ENCODE data around the gene NPHP1.
"Not testable (repeated sequence)": the region's sequence is repeated elsewhere in the genome, so short reads cannot be mapped to it uniquely, and the experiment has no call there.

NPHP1 gene

DNA sequence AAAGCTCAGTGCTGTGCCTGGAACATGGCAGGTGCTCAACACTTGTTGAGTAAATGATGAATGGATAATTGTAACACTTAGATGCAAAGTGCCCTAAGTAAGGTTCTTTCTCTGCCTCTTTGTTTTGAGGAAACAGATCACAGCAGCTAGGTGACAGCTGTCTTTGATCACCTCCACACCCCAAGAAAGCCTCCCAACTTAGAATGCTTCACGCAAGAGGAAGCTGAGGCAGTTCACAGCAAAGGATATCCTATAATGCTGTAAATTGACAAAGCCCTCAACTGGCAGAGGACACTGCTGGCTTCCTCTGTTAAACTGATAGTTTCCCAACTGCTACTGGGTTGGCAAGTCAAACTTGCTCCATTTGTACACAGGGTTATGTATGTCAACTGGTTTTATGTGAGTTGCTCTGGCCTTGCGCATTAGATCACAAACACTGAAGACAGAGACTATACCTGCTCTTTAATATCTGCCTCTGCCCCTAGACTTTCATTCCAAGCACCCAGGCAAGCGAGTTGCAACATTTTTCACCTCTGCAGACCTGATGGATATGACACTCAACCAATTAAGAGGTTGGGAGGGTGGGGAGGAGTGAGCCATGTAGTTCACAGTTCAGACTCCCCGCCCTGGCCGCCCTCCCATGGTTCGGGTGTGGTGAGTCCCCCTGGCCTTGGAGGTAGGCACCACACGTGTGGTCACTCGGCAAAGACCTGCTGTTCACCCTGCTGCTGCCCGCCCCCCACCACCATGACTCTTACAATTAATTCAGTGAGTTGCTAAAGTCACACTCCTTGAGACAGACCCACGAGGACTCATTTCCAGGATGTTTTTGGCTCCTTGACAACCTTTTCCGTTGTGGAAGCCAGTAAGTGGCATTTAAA lies 84.4 kb downstream of the NPHP1 start:
- TF ChIP-seq CTCF (IDR thresholded peaks at IDR 0.05; ENCODE audit: low read depth, low read length, missing control alignments), result no peak
- in situ Hi-C loops (cut with HindIII; ENCODE audit: low sequenced_read_pairs), result no loop called here
- H3K4me3 ChIP-seq (ENCODE audit: low read depth, low read length), result no peak overlapping the region
- DNase-seq (ENCODE audit: low read depth), result no peak

- peak; percentile 40 for DNase-seq (ENCODE audit: low read depth)
- peak overlapping the region; percentile 58 for H3K4me3 ChIP-seq (ENCODE audit: low read depth, low read length)
- peak; percentile 81 for TF ChIP-seq CTCF (IDR thresholded peaks at IDR 0.05; ENCODE audit: low read depth, low read length, missing control alignments)
- in situ Hi-C loops (cut with HindIII; ENCODE audit: low sequenced_read_pairs), result no loop called here
These were observed 88.6 kb downstream of the NPHP1 start for GRCh38 chr2:110116033-110116710.

DNA sequence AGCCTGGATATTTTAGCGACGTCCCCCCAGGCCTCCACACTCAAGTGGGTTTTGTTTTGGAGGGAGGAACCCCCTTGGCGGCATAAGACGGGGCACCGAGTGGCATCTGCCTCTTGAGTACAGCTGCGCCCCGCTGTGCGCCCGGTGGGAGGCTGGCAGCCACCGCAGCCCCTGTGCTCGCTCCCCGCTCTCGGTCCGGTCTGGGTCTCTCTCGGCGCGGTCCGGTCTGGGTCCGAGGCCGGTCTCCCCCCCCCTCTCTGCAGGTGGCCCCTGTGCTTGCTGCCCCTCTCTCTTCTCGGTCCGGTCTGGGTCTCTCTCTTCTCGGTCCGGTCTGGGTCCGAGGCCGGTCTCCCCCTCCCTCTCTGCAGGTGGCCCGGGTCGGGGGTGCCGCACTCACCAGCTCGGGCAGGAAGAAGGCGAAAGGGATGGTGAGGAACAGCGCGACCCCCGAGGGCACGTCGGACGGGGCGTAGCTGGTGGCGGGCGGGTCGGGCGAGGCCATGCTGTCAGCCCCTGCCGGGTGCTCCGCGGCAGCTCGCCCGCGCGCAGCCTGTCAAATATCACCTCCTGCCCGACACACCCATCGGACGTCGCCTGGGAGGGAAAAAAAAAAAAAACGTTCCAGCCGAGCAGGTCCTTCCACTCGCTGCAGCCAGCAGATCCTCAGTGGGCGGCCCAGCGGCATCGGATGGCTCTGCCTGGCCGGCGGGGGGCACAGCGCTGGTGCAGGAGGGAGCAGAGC lies 89.4 kb downstream of the NPHP1 start, which contains the start of gene MALL:
TSS of gene MALL (minus strand) at position 532 of the 742 bp plus-strand sequence. CDS start at position 502, 30 bp downstream.
- TF ChIP-seq CTCF (IDR thresholded peaks at IDR 0.05; ENCODE audit: low read depth, low read length, missing control alignments), result no peak
- no peak for DNase-seq (ENCODE audit: low read depth)
- in situ Hi-C loops (cut with HindIII; ENCODE audit: low sequenced_read_pairs), result no loop called here
- H3K4me3 ChIP-seq (ENCODE audit: low read depth, low read length), result peak within 1 kb of the TSS; percentile 58

- in situ Hi-C loops (cut with HindIII; ENCODE audit: low sequenced_read_pairs), result no loop called here
- no peak for DNase-seq (ENCODE audit: low read depth)
- no peak for TF ChIP-seq CTCF (IDR thresholded peaks at IDR 0.05; ENCODE audit: low read depth, low read length, missing control alignments)
- H3K4me3 ChIP-seq (ENCODE audit: low read depth, low read length), result peak overlapping the region; percentile 58
These were observed 90.0 kb downstream of the NPHP1 start for GRCh38 chr2:110114831-110115255.

DNA sequence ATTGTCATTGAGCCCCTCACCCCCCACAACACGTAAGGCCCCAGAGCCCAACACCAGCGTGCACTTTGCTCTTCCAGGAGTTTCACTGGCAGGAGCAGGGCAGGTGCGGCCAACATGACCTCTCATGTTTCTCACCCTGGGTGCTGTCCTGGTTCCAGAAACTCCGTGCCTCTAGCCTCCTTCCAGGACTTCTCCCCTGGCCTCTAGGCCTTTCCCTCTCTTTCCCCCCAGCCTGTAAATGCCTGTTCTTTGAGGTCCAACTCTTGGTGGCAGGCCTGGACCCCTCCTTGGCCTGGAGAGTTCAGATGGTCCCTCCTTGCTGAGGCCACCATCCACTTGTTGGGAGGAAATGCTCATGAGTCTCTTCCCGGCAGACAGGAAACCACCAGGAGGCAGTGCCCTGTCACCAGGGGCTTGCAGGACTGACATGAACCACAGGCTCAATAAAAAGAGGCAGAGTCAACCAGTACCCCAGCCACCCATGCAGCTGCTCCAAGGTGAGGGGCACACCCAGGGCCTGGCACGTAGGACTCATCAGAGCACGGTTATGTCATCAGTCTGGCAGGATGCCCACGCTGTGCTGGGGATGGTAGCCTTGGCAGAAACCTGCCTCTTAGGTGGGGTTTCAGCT lies 90.7 kb downstream of the NPHP1 start:
- DNase-seq (ENCODE audit: low read depth), result no peak
- peak overlapping the region; percentile 58 for H3K4me3 ChIP-seq (ENCODE audit: low read depth, low read length)
- in situ Hi-C loops (cut with HindIII; ENCODE audit: low sequenced_read_pairs), result no loop called here
- peak; percentile 45 for TF ChIP-seq CTCF (IDR thresholded peaks at IDR 0.05; ENCODE audit: low read depth, low read length, missing control alignments)

DNA sequence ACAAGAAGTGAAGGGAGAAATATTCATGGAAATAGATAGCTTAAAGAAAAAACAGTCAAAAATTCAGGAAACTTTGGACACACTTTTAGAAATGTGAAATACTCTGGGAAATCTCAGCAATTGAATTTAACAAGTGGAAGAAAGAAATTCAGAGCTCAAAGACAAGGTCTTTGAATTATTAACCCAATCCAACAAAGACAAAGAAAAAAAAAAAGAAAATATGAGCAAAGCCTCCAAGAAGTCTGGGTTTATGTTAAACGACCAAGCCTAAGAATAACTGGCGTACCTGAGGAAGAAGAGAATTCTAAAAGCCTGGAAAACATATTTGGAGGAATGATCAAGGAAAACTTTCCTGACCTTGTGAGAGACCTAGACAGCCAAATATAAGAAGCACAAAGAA lies 96.5 kb downstream of the NPHP1 start:
- DNase-seq (ENCODE audit: low read depth); in situ Hi-C loops (cut with HindIII; ENCODE audit: low sequenced_read_pairs): not testable (repeated sequence)

More for the DNA sequence above, 96.5 kb downstream of the NPHP1 start:
- H3K4me3 ChIP-seq (ENCODE audit: low read depth, low read length), result not testable (repeated sequence)
